ENCODE results near the gene FBN2. TPM values are rescaled to one million over a fixed set of nuclear protein-coding genes. Genes with fewer than 3 reads are reported as not detected.

Gene FBN2
- total and polyA plus RNA-seq, 2 of the 4 experiments (the other 2 are of a cell fraction), result 26.7 to 69.0 TPM

- Histone ChIP-seq H3K36me3 (ENCODE audit: control insufficient read depth, insufficient read depth, low read length) (peaks cover 30% of the 10 kb centered on the region), H3K9me3 (ENCODE audit: control insufficient read depth, insufficient read depth, low read length) (no peaks in the 10 kb centered on the region), H3K4ac (ENCODE audit: low read depth, low read length) (no peak overlapping the region), H3K56ac (ENCODE audit: extremely low read depth, insufficient read depth, low read length) (no peak overlapping the region), H4K91ac (ENCODE audit: insufficient read depth, low read depth, low read length) (no peak overlapping the region), H3K4me2 (ENCODE audit: low read depth, low read length) (no peak overlapping the region), H3K4me1 (ENCODE audit: control insufficient read depth, insufficient read depth, low read length) (peaks cover 3% of the 10 kb centered on the region; the same call in 1 of the 2 replicates), H4K5ac (ENCODE audit: low read depth, low read length) (no peak overlapping the region), H2AK5ac (ENCODE audit: low read depth, low read length) (no peak overlapping the region), H2BK120ac (ENCODE audit: low read depth, low read length) (no peak overlapping the region), H3K4me3 (ENCODE audit: insufficient read depth, low read depth, low read length) (no peak overlapping the region), H2BK20ac (ENCODE audit: low read depth, low read length) (no peak overlapping the region), H2BK5ac (ENCODE audit: low read depth, low read length, poor library complexity, severe bottlenecking) (no peak overlapping the region), H3K27ac (ENCODE audit: insufficient read depth, low read length) (no peak overlapping the region), H3K23ac (ENCODE audit: low read depth, low read length) (no peak overlapping the region), H4K8ac (ENCODE audit: low read depth in 2 of 2, low read length in 2 of 2) (no peak overlapping the region), H3K14ac (replicated peaks; ENCODE audit: low read depth, low read length) (no peak overlapping the region), H2AK9ac (replicated peaks; ENCODE audit: low read depth, low read length, poor library complexity) (no peak overlapping the region), H3K79me1 (ENCODE audit: low read depth in 1 of 2, low read length in 2 of 2) (no peaks in the 10 kb centered on the region), H3K9ac (ENCODE audit: low read depth, low read length) (no peak overlapping the region), H2BK15ac (ENCODE audit: low read depth, low read length) (no peak overlapping the region), H2AFZ (replicated peaks; ENCODE audit: low read length, poor library complexity) (no peak overlapping the region), H4K20me1 (ENCODE audit: insufficient read depth, low read length) (no peaks in the 10 kb centered on the region), H3K27me3 (ENCODE audit: control insufficient read depth, insufficient read depth, low read length) (no peaks in the 10 kb centered on the region), H3K9me1 (ENCODE audit: insufficient read depth, low read length) (peaks cover 7% of the 10 kb centered on the region), H3K18ac (ENCODE audit: low read depth, low read length) (no peak overlapping the region)
- intact Hi-C loops (cut with micrococcal nuclease) (loop anchor here (5.0 kb wide), 1 partner anchor 51 kb away; no protein-coding TSS in a partner anchor), in situ Hi-C loops (cut with MboI; ENCODE audit: low sequenced_read_pairs) (no loop called here), dilution Hi-C loops (cut with HindIII; ENCODE audit: low sequenced_read_pairs, unreplicated experiment) (no loop called here)
- ChIA-PET CTCF (no interaction called here), POLR2A (ENCODE audit: unreplicated experiment) (no interaction called here)
- DNase-seq (no peak), ATAC-seq (ENCODE audit: low read depth) (no peak)
- no TSS peak for BruUV-seq (replicated peaks)
- no peak for TF ChIP-seq ELK1 (IDR thresholded peaks at IDR 0.05; ENCODE audit: borderline replicate concordance, low read depth, low read length)
- no peak for TF ChIP-seq CTCF (conservative IDR thresholded peaks at IDR 0.05; ENCODE audit: low read depth, low read length)
- no peak for TF ChIP-seq MXI1 (IDR thresholded peaks at IDR 0.05; ENCODE audit: borderline replicate concordance, low read depth, low read length)
- no peak for TF ChIP-seq USF2 (IDR thresholded peaks at IDR 0.05; ENCODE audit: low read depth, low read length)
- TF ChIP-seq MAFK (IDR thresholded peaks at IDR 0.05; ENCODE audit: low read depth, low read length), result no peak
- no peak for TF ChIP-seq FOS (IDR thresholded peaks at IDR 0.05; ENCODE audit: low read depth, low read length)
- TF ChIP-seq CEBPB (IDR thresholded peaks at IDR 0.05; ENCODE audit: low read depth, low read length), result no peak
- TF ChIP-seq NFE2L2 (IDR thresholded peaks at IDR 0.05; ENCODE audit: low read depth, low read length), result no peak
- TF ChIP-seq SMC3 (IDR thresholded peaks at IDR 0.05; ENCODE audit: low read depth, low read length), result no peak
- no peak for TF ChIP-seq MAZ (IDR thresholded peaks at IDR 0.05; ENCODE audit: borderline replicate concordance, low read depth, low read length)
- no peak for TF ChIP-seq CHD1 (IDR thresholded peaks at IDR 0.05; ENCODE audit: low read depth, low read length)
- no peak for TF ChIP-seq RAD21 (IDR thresholded peaks at IDR 0.05; ENCODE audit: low read length)
- no peak for TF ChIP-seq RCOR1 (IDR thresholded peaks at IDR 0.05; ENCODE audit: insufficient replicate concordance, low read length)
- no peak for TF ChIP-seq BHLHE40 (IDR thresholded peaks at IDR 0.05; ENCODE audit: low read depth, low read length)
- TF ChIP-seq RFX5 (IDR thresholded peaks at IDR 0.05; ENCODE audit: low read depth, low read length), result no peak
- TF ChIP-seq POLR2A (IDR thresholded peaks at IDR 0.05; ENCODE audit: low read depth, low read length), result no peak
- 100% methylated on average over 1 of the region's 6 CpGs; no CpG with 5 or more reads in 1 of the 2 experiments for WGBS, 2 experiments (ENCODE audit: extremely low coverage in 2 of 2, insufficient read length in 1 of 2)
These were observed 275.1 kb downstream of the FBN2 start for GRCh38 chr5:128262911-128263310.
